Ishikawa (cell line): Measurements from ENCODE around the gene CLN5.

Source experiments
- EGR1 ChIP-seq: IDR thresholded peaks from 2 replicates; pipeline ENCODE4 v1.6.1; 2012
- FOXM1 ChIP-seq: IDR thresholded peaks from 2 replicates; pipeline ENCODE4 v1.6.1; 2012; ENCODE audit warnings: low read depth, borderline replicate concordance
- MAX ChIP-seq: IDR thresholded peaks from 2 replicates; pipeline ENCODE4 v1.6.1; 2012
- NFIC ChIP-seq: IDR thresholded peaks from 2 replicates; pipeline ENCODE4 v1.6.1; 2012
- RAD21 ChIP-seq: IDR thresholded peaks from 2 replicates; pipeline ENCODE4 v1.6.1; 2012; ENCODE audit warnings: low read depth
- REST ChIP-seq: IDR thresholded peaks from 2 replicates; pipeline ENCODE4 v1.6.1; 2012; ENCODE audit warnings: low read depth, mild to moderate bottlenecking
- TAF1 ChIP-seq: IDR thresholded peaks from 2 replicates; pipeline ENCODE4 v1.6.1; 2012; ENCODE audit warnings: low read depth, mild to moderate bottlenecking
- YY1 ChIP-seq: IDR thresholded peaks from 2 replicates; pipeline ENCODE4 v1.6.1; 2012; ENCODE audit warnings: low read depth

- no peak for TF ChIP-seq NFIC
- no peak for TF ChIP-seq RAD21
- no peak for TF ChIP-seq MAX
- no peak for TF ChIP-seq TAF1
- TF ChIP-seq FOXM1: no peak
- TF ChIP-seq REST: no peak
- no peak for TF ChIP-seq EGR1
- TF ChIP-seq YY1: no peak
Observed at GRCh38 chr13:76974618-76974975, 17.3 kb upstream of the CLN5 start.
